ENCODE measurements around the gene RAB28. TPM values are rescaled to one million over a fixed set of nuclear protein-coding genes. Genes with fewer than 3 reads are reported as not detected.
"Not testable (repeated sequence)": the region's sequence is repeated elsewhere in the genome, so short reads cannot be mapped to it uniquely, and the experiment has no call there.

The RAB28 gene
- total and polyA plus RNA-seq, 4 donors, result 23.7 to 34.7 (median 33.0) TPM

DNA sequence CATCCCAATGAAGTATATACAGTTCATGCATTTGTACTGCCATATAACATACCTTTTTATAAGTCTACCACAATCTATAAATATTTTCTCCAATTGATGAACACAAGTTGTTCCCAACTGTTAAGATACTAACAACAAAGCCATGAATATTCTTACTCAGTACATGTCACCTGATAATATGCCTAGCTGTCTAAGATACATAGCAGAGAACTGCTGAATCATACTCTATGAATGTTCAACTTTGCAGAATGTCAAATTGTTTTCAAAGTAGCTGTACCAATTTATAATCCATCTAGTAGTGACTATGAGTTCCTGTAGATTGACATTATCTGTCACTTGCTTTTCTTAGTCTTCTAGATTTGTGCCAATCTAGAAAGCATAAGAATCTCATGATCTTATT, 84.9 kb downstream of the RAB28 start:
- no peak overlapping the region for H3K4me3 ChIP-seq (ENCODE audit: low read depth, low read length)
- no peaks in the 10 kb centered on the region for H3K27me3 ChIP-seq (ENCODE audit: control insufficient read depth, insufficient read depth, low read length)
- no peaks in the 10 kb centered on the region for H3K9me3 ChIP-seq (ENCODE audit: control insufficient read depth, insufficient read depth, low read length)
- no peak overlapping the region for H3K27ac ChIP-seq (ENCODE audit: low read depth, low read length)
- no peaks in the 10 kb centered on the region for H3K4me1 ChIP-seq (ENCODE audit: control insufficient read depth, insufficient read depth, low read length)
- DNase-seq (ENCODE audit: low read depth in 4 of 6, low spot score in 6 of 6), result no peak
- H3K36me3 ChIP-seq (ENCODE audit: control insufficient read depth, insufficient read depth, low read length), result no peaks in the 10 kb centered on the region

DNA sequence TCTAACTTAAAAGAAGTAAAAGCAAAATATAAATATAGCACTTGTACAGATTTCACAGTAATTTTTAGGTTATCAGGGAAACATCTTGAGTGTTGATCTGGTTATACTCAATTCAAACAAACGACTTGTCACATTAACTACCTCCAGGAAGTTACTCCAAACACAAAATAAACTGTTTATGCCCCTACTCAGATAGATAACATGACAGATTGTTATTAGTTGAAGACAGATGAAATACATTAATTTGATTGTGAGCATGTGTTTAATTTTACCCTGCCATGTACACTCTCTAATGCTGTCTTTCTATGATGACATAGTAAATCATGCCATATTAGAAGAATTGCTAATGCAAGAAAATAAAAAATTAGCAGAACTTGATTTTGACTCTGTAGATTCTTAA, 88.0 kb downstream of the RAB28 start:
- H3K4me1 ChIP-seq (ENCODE audit: control insufficient read depth, insufficient read depth, low read length), result no peaks in the 10 kb centered on the region
- DNase-seq (ENCODE audit: low read depth in 4 of 6, low spot score in 6 of 6), result no peak
- no peak overlapping the region for H3K4me3 ChIP-seq (ENCODE audit: low read depth, low read length)
- H3K9me3 ChIP-seq (ENCODE audit: control insufficient read depth, insufficient read depth, low read length), result no peaks in the 10 kb centered on the region
- WGBS (ENCODE audit: insufficient coverage), result no CpG with 5 or more reads among the region's 1 CpG
- H3K27ac ChIP-seq (ENCODE audit: low read depth, low read length), result no peak overlapping the region
- H3K27me3 ChIP-seq (ENCODE audit: control insufficient read depth, insufficient read depth, low read length), result no peaks in the 10 kb centered on the region
- no peaks in the 10 kb centered on the region for H3K36me3 ChIP-seq (ENCODE audit: control insufficient read depth, insufficient read depth, low read length)

DNA sequence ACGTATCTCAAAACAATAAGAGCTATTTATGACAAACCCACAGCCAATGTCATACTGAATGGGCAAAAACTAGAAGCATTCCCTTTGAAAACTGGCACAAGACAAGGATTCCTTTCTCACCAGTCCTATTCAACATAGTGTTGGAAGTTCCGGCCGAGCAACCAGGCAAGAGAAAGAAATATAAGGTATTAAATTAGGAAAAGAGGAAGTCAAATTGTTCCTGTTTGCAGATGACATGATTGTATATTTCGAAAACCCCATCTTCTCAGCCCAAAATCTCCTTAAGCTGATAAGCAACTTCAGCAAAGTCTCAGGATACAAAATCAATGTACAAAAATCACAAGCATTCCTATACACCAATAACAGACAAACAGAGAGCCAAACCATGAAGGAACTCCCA, 94.2 kb downstream of the RAB28 start:
- not testable (repeated sequence) for H3K4me3 ChIP-seq (ENCODE audit: low read depth, low read length); H3K27me3 ChIP-seq (ENCODE audit: control insufficient read depth, insufficient read depth, low read length); H3K4me1 ChIP-seq (ENCODE audit: control insufficient read depth, insufficient read depth, low read length); H3K9me3 ChIP-seq (ENCODE audit: control insufficient read depth, insufficient read depth, low read length); DNase-seq (ENCODE audit: low read depth in 4 of 6, low spot score in 6 of 6); H3K27ac ChIP-seq (ENCODE audit: low read depth, low read length); H3K36me3 ChIP-seq (ENCODE audit: control insufficient read depth, insufficient read depth, low read length)
- no CpG with 5 or more reads among the region's 4 CpGs for WGBS (ENCODE audit: insufficient coverage)

DNA sequence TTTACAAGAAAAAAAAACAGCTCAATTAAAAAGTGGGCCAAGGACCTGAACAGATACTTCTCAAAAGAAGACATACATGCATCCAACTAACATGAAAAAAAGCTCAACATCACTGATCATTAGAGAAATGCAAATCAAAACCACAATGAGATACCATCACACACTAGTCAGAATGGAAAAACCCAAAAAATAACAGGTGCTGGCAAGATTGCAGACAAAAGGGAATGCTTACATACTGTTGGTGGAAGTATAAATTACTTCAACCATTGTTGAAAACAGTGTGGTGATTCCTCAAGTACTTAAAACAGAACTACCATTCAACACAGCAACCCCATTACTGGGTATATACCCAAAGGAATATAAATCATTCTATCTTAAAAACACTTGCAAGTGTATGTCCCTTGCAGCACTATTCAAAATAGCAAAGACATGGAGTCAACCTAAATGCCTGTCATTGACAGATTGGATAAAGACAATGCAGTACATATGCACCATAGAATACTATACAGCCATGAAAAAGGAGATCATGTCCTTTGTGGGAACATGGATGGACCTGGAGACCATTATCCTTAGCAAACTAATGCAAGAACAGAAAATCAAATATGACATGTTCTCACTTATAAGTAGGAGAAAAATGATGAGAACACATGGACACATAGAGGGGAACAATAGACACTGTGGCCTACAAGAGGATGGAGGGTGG, 97.6 kb downstream of the RAB28 start:
- H3K27me3 ChIP-seq (ENCODE audit: control insufficient read depth, insufficient read depth, low read length), result no peaks in the 10 kb centered on the region
- DNase-seq (ENCODE audit: low read depth in 4 of 6, low spot score in 6 of 6), result no peak
- no peak overlapping the region for H3K4me3 ChIP-seq (ENCODE audit: low read depth, low read length)
- H3K4me1 ChIP-seq (ENCODE audit: control insufficient read depth, insufficient read depth, low read length), result no peaks in the 10 kb centered on the region
- H3K9me3 ChIP-seq (ENCODE audit: control insufficient read depth, insufficient read depth, low read length), result no peaks in the 10 kb centered on the region
- no peaks in the 10 kb centered on the region for H3K36me3 ChIP-seq (ENCODE audit: control insufficient read depth, insufficient read depth, low read length)
- no peak overlapping the region for H3K27ac ChIP-seq (ENCODE audit: low read depth, low read length)

DNA sequence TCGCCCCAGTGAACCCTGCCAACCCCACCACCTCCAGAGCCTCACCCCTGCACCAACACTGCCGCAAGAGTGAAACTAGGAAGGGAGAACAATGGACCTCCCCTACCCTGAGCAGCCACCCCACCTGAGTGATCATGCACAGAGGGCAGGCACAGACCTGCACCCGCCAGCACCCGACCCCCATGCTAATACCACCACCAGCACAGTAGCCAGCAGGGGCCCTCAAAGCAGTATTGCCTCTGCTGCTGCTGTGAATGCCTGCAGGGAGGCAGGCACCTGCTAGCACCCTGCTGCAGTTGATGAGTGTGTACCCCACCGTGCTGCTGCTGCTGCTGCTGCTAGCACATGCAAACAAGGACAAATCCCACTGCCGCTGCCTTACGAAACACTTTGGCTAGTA, 100.1 kb downstream of the RAB28 start:
- Histone ChIP-seq H3K27me3 (ENCODE audit: control insufficient read depth, insufficient read depth, low read length) (no peaks in the 10 kb centered on the region), H3K36me3 (ENCODE audit: control insufficient read depth, insufficient read depth, low read length) (no peaks in the 10 kb centered on the region), H3K9me3 (ENCODE audit: control insufficient read depth, insufficient read depth, low read length) (no peaks in the 10 kb centered on the region), H3K4me3 (ENCODE audit: low read depth, low read length) (no peak overlapping the region), H3K4me1 (ENCODE audit: control insufficient read depth, insufficient read depth, low read length) (no peaks in the 10 kb centered on the region), H3K27ac (ENCODE audit: low read depth, low read length) (no peak overlapping the region)
- DNase-seq (ENCODE audit: low read depth in 4 of 6, low spot score in 6 of 6), result no peak
- WGBS (ENCODE audit: insufficient coverage), result 91% methylated on average over 7 of the region's 7 CpGs

GRCh38 chr4:13378973-13379759, 105.0 kb downstream of the RAB28 start:
- Histone ChIP-seq H3K4me3 (ENCODE audit: low read depth, low read length) (no peak overlapping the region), H3K9me3 (ENCODE audit: control insufficient read depth, insufficient read depth, low read length) (no peaks in the 10 kb centered on the region), H3K27ac (ENCODE audit: low read depth, low read length) (no peak overlapping the region), H3K4me1 (ENCODE audit: control insufficient read depth, insufficient read depth, low read length) (no peaks in the 10 kb centered on the region), H3K27me3 (ENCODE audit: control insufficient read depth, insufficient read depth, low read length) (no peaks in the 10 kb centered on the region), H3K36me3 (ENCODE audit: control insufficient read depth, insufficient read depth, low read length) (no peaks in the 10 kb centered on the region)
- no peak for DNase-seq (ENCODE audit: low read depth in 4 of 6, low spot score in 6 of 6)
- 100% methylated on average over 4 of the region's 9 CpGs for WGBS (ENCODE audit: insufficient coverage)

- no peaks in the 10 kb centered on the region for H3K27me3 ChIP-seq (ENCODE audit: control insufficient read depth, insufficient read depth, low read length)
- no CpG with 5 or more reads among the region's 3 CpGs for WGBS (ENCODE audit: insufficient coverage)
- no peak overlapping the region for H3K27ac ChIP-seq (ENCODE audit: low read depth, low read length)
- H3K4me1 ChIP-seq (ENCODE audit: control insufficient read depth, insufficient read depth, low read length), result no peaks in the 10 kb centered on the region
- no peaks in the 10 kb centered on the region for H3K36me3 ChIP-seq (ENCODE audit: control insufficient read depth, insufficient read depth, low read length)
- no peaks in the 10 kb centered on the region for H3K9me3 ChIP-seq (ENCODE audit: control insufficient read depth, insufficient read depth, low read length)
- no peak for DNase-seq (ENCODE audit: low read depth in 4 of 6, low spot score in 6 of 6)
- no peak overlapping the region for H3K4me3 ChIP-seq (ENCODE audit: low read depth, low read length)
Measured at GRCh38 chr4:13371048-13371447, 113.1 kb downstream of the RAB28 start.

GRCh38 chr4:13368217-13368616, 115.9 kb downstream of the RAB28 start:
- no peaks in the 10 kb centered on the region for H3K36me3 ChIP-seq (ENCODE audit: control insufficient read depth, insufficient read depth, low read length)
- DNase-seq (ENCODE audit: low read depth in 4 of 6, low spot score in 6 of 6), result no peak
- no peak overlapping the region for H3K27ac ChIP-seq (ENCODE audit: low read depth, low read length)
- H3K4me3 ChIP-seq (ENCODE audit: low read depth, low read length), result no peak overlapping the region
- H3K27me3 ChIP-seq (ENCODE audit: control insufficient read depth, insufficient read depth, low read length), result no peaks in the 10 kb centered on the region
- no CpG with 5 or more reads among the region's 2 CpGs for WGBS (ENCODE audit: insufficient coverage)
- H3K4me1 ChIP-seq (ENCODE audit: control insufficient read depth, insufficient read depth, low read length), result no peaks in the 10 kb centered on the region
- no peaks in the 10 kb centered on the region for H3K9me3 ChIP-seq (ENCODE audit: control insufficient read depth, insufficient read depth, low read length)

DNA sequence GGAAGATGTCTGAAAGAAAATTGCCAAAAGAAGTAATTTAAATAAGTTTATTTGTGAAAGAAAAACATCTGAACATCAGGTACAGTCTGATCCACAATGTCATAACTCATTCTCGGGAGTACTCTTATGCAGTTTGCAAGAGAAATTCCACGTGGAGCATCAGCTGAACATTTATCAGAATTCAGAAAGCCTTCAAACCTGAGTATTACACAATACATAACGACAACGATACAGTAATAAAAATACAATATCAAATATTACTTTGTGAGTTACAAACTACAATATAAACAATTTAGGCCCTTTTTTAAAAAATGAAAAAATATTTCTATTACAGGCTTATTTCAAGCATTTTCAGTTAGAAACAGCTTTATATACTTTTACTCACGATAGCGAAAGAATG, 116.4 kb downstream of the RAB28 start:
- no CpG with 5 or more reads among the region's 6 CpGs for WGBS (ENCODE audit: insufficient coverage)
- Histone ChIP-seq H3K27ac (ENCODE audit: low read depth, low read length) (no peak overlapping the region), H3K4me1 (ENCODE audit: control insufficient read depth, insufficient read depth, low read length) (no peaks in the 10 kb centered on the region), H3K27me3 (ENCODE audit: control insufficient read depth, insufficient read depth, low read length) (no peaks in the 10 kb centered on the region), H3K4me3 (ENCODE audit: low read depth, low read length) (no peak overlapping the region), H3K36me3 (ENCODE audit: control insufficient read depth, insufficient read depth, low read length) (no peaks in the 10 kb centered on the region), H3K9me3 (ENCODE audit: control insufficient read depth, insufficient read depth, low read length) (no peaks in the 10 kb centered on the region)
- no peak for DNase-seq (ENCODE audit: low read depth in 4 of 6, low spot score in 6 of 6)

GRCh38 chr4:13367244-13367643, 116.9 kb downstream of the RAB28 start:
- Histone ChIP-seq H3K27ac (ENCODE audit: low read depth, low read length) (no peak overlapping the region), H3K4me1 (ENCODE audit: control insufficient read depth, insufficient read depth, low read length) (no peaks in the 10 kb centered on the region), H3K36me3 (ENCODE audit: control insufficient read depth, insufficient read depth, low read length) (no peaks in the 10 kb centered on the region), H3K9me3 (ENCODE audit: control insufficient read depth, insufficient read depth, low read length) (no peaks in the 10 kb centered on the region), H3K27me3 (ENCODE audit: control insufficient read depth, insufficient read depth, low read length) (no peaks in the 10 kb centered on the region), H3K4me3 (ENCODE audit: low read depth, low read length) (no peak overlapping the region)
- no peak for DNase-seq (ENCODE audit: low read depth in 4 of 6, low spot score in 6 of 6)
